GM12878 (cell line): ENCODE results near the gene NAT8. TPM values are rescaled to one million over a fixed set of nuclear protein-coding genes. Genes with fewer than 3 reads are reported as not detected.

ENCODE experiments used
- CEBPZ ChIP-seq: fragments of 150-350 bp; IDR thresholded peaks from 2 replicates; pipeline ENCODE4 v1.6.1; 2016; ENCODE audit warnings: low read depth, low read length
- CHD2 ChIP-seq: IDR thresholded peaks from 2 replicates; pipeline ENCODE4 v1.6.1; 2011; ENCODE audit warnings: low read depth, low read length, improper control_type of control experiment, borderline replicate concordance
- DPF2 ChIP-seq: fragments of 450-650 bp; IDR thresholded peaks from 2 replicates; pipeline ENCODE4 v1.6.1; 2017; ENCODE audit warnings: mild to moderate bottlenecking
- E2F8 ChIP-seq: fragments of 450-650 bp; IDR thresholded peaks from 2 replicates; pipeline ENCODE4 v1.6.1; 2018; ENCODE audit warnings: mild to moderate bottlenecking, low read depth, moderate library complexity; ENCODE audit not compliant: partially characterized antibody
- E4F1 ChIP-seq: fragments of 450-650 bp; IDR thresholded peaks from 2 replicates; pipeline ENCODE4 v1.6.1; 2018; ENCODE audit warnings: borderline replicate concordance, mild to moderate bottlenecking; ENCODE audit not compliant: partially characterized antibody
- GABPA ChIP-seq: IDR thresholded peaks from 2 replicates; pipeline ENCODE4 v1.6.1; 2014; ENCODE audit warnings: antibody characterized with exemption, low read depth, mild to moderate bottlenecking, inconsistent platforms
- MXI1 ChIP-seq: fragments of 150-350 bp; IDR thresholded peaks from 2 replicates; pipeline ENCODE4 v1.6.1; 2011; ENCODE audit warnings: low read depth, mild to moderate bottlenecking, inconsistent platforms, low read length, improper control_type of control experiment
- NR2C1 ChIP-seq: fragments of 450-650 bp; IDR thresholded peaks from 2 replicates; pipeline ENCODE4 v1.6.1; 2017; ENCODE audit warnings: antibody characterized with exemption, mild to moderate bottlenecking, moderate library complexity
- SPI1 ChIP-seq: IDR thresholded peaks from 2 replicates; pipeline ENCODE4 v1.6.1; 2011; ENCODE audit warnings: low read depth, mild to moderate bottlenecking, low read length, moderate library complexity, borderline replicate concordance; ENCODE audit not compliant: insufficient read depth
- polyA plus RNA-seq, 11 experiments: library from polyadenylated mRNA; depleted of rRNA in 4 of 11; unstranded in 6 of 11; stranded (reverse) in 5 of 11; fragments of >200 nt; fragmentation: Nextera tagmentation in 4 of 11; fragmentation: Illumina TruSeq in 1 of 11; extraction: Ambion mirVana in 4 of 11; extraction: Trizol in 1 of 11; gene quantifications; 1 replicate in 1 of 11; 2 replicates in 10 of 11; pipeline versions ENCODE4 v1.2.1 to v1.2.3, GENCODE V29; 2011 to 2016; ENCODE audit warnings: inconsistent platforms in 2 of 11, missing spikeins in 2 of 11, low read depth in 1 of 11
- total RNA-seq, 4 experiments: library from RNA; depleted of rRNA in 3 of 4; stranded (reverse); fragments of >200 nt in 3 of 4; fragmentation: Illumina TruSeq in 1 of 4; extraction: Trizol in 1 of 4; gene quantifications; 2 replicates each; pipeline versions ENCODE4 v1.2.1 to v1.2.3, GENCODE V29; 2013 to 2021

The NAT8 gene
- total and polyA plus RNA-seq, 10 of the 15 experiments (the other 5 are each of a cell fraction or from before 2014, with no cell fraction given) = not detected

- TF ChIP-seq CHD2 (no peak), CEBPZ (no peak), NR2C1 (no peak), E2F8 (no peak), GABPA (no peak), E4F1 (no peak), DPF2 (no peak), SPI1 (no peak), MXI1 (no peak)
These were observed 507 bp downstream of the NAT8 start (continued) for GRCh38 chr2:73641767-73642062.
